Measurements from ENCODE around the gene ADAD2. TPM values are rescaled to one million over a fixed set of nuclear protein-coding genes. Genes with fewer than 3 reads are reported as not detected.
"Not testable (repeated sequence)": the region's sequence is repeated elsewhere in the genome, so short reads cannot be mapped to it uniquely, and the experiment has no call there.

ADAD2 gene
- total RNA-seq, 4 donors from 2014 or later: 1.1 to 4.2 (median 1.9) TPM; not detected in 1

- no peaks in the 10 kb centered on the region for H3K27me3 ChIP-seq
- TF ChIP-seq POLR2A (IDR thresholded peaks at IDR 0.05) (no peak), CTCF (IDR thresholded peaks at IDR 0.05) (no peak)
- DNase-seq: no peak
- H3K4me3 ChIP-seq: peak overlapping the region; percentile 38 to 57 (median 46)
- peak overlapping the region; percentile 46 to 94 (median 91) for H3K27ac ChIP-seq
- peaks cover 29 to 71% (median 29%) of the 10 kb centered on the region in 3 donors for H3K4me1 ChIP-seq
- peaks cover 0 to 10% (median 0%) of the 10 kb centered on the region in 3 donors for H3K36me3 ChIP-seq
- intact Hi-C loops (cut with DNase I): no loop called here
- 84% methylated on average over 6 to 11 of the region's 14 CpGs for WGBS, 2 donors
- no peaks in the 10 kb centered on the region for H3K9me3 ChIP-seq
Measured at GRCh38 chr16:84197466-84198128, 6.6 kb downstream of the ADAD2 start.

- Histone ChIP-seq H3K4me1 (peaks cover 29 to 67% (median 29%) of the 10 kb centered on the region in 3 donors), H3K9me3 (no peaks in the 10 kb centered on the region), H3K27ac (peak overlapping the region; percentile 5 to 94 (median 91)), H3K36me3 (peaks cover 0 to 9% (median 0%) of the 10 kb centered on the region in 3 donors), H3K4me3 (no peak overlapping the region), H3K27me3 (no peaks in the 10 kb centered on the region)
- DNase-seq: no peak
- intact Hi-C loops (cut with DNase I): no loop called here
- TF ChIP-seq CTCF (IDR thresholded peaks at IDR 0.05) (no peak), POLR2A (IDR thresholded peaks at IDR 0.05) (no peak)
- WGBS, 2 donors: 20 to 56% methylated on average over 7 to 9 of the region's 10 CpGs
Measured at GRCh38 chr16:84198401-84198800, 7.4 kb downstream of the ADAD2 start.

GRCh38 chr16:84199097-84199496, 8.1 kb downstream of the ADAD2 start:
- no peak for TF ChIP-seq CTCF (IDR thresholded peaks at IDR 0.05)
- TF ChIP-seq POLR2A (IDR thresholded peaks at IDR 0.05): no peak
- no peak for DNase-seq
- Histone ChIP-seq H3K4me3 (no peak overlapping the region), H3K9me3 (no peaks in the 10 kb centered on the region), H3K27me3 (no peaks in the 10 kb centered on the region), H3K4me1 (peaks cover 29 to 60% (median 29%) of the 10 kb centered on the region in 3 donors), H3K27ac (peak overlapping the region in 3 of 4 donors; percentile 91 to 94 (median 91)), H3K36me3 (peaks cover 0 to 2% (median 0%) of the 10 kb centered on the region in 3 donors)
- intact Hi-C loops (cut with DNase I): no loop called here
- WGBS, 2 donors: 40 to 76% methylated on average over 8 to 10 of the region's 13 CpGs

- Histone ChIP-seq H3K4me1 (peaks cover 29 to 54% (median 29%) of the 10 kb centered on the region in 3 donors), H3K4me3 (no peak overlapping the region), H3K36me3 (no peaks in the 10 kb centered on the region), H3K27me3 (no peaks in the 10 kb centered on the region), H3K27ac (peak overlapping the region; percentile 35 to 94 (median 91)), H3K9me3 (no peaks in the 10 kb centered on the region)
- WGBS, 2 donors: 27 to 58% methylated on average over 7 to 8 of the region's 10 CpGs
- TF ChIP-seq CTCF (IDR thresholded peaks at IDR 0.05) (no peak), POLR2A (IDR thresholded peaks at IDR 0.05) (no peak)
- intact Hi-C loops (cut with DNase I): no loop called here
- DNase-seq: no peak
Measured at GRCh38 chr16:84199861-84200260, 8.9 kb downstream of the ADAD2 start.

GRCh38 chr16:84204551-84204950, 13.6 kb downstream of the ADAD2 start:
- H3K4me1 ChIP-seq; DNase-seq; H3K36me3 ChIP-seq; H3K27ac ChIP-seq; intact Hi-C loops (cut with DNase I); H3K27me3 ChIP-seq; H3K4me3 ChIP-seq; H3K9me3 ChIP-seq: not testable (repeated sequence)
- WGBS, 2 donors: 67% methylated on average over 1 of the region's 26 CpGs; no CpG with 5 or more reads in 1 of the 2 donors

- H3K4me3 ChIP-seq; DNase-seq; H3K36me3 ChIP-seq; H3K27me3 ChIP-seq; H3K27ac ChIP-seq; intact Hi-C loops (cut with DNase I); H3K9me3 ChIP-seq; H3K4me1 ChIP-seq: not testable (repeated sequence)
- 83 to 84% methylated on average over 2 to 6 of the region's 6 CpGs for WGBS, 2 donors
Measured at GRCh38 chr16:84205123-84205522, 14.2 kb downstream of the ADAD2 start.

Data from esophagus squamous epithelium (tissue), 5 donors.